Neutrophil (primary cell): ENCODE measurements around the gene PIKFYVE.

Source experiments
- H3K27ac ChIP-seq: fragments of 200-600 bp; sonication (generic); 2 replicates; pipeline ENCODE4 v1.5.1; 2016; ENCODE audit warnings: mild to moderate bottlenecking, moderate library complexity
- H3K27me3 ChIP-seq: fragments of 200-600 bp; sonication (generic); 2 replicates; pipeline ENCODE4 v1.6.0; 2016; ENCODE audit warnings: mild to moderate bottlenecking
- H3K36me3 ChIP-seq: fragments of 200-600 bp; sonication (generic); 2 replicates; pipeline ENCODE4 v1.5.1; 2017
- H3K4me1 ChIP-seq, 2 experiments: fragments of 200-600 bp in 1 of 2; sonication (generic) in 1 of 2; 1 replicate in 1 of 2; 2 replicates in 1 of 2; pipeline versions ENCODE4 v1.5.1 to v1.6.1; 2013 to 2016; ENCODE audit warnings: low read depth in 1 of 2, low read length in 1 of 2, mild to moderate bottlenecking in 1 of 2, moderate library complexity in 1 of 2; ENCODE audit not compliant: control insufficient read depth in 1 of 2, insufficient read depth in 1 of 2
- H3K4me3 ChIP-seq, 2 experiments: fragments of 200-600 bp in 1 of 2; sonication (generic) in 1 of 2; 1 replicate in 1 of 2; 2 replicates in 1 of 2; pipeline ENCODE4 v1.5.1; 2013 to 2016; ENCODE audit warnings: low read depth in 1 of 2, low read length in 1 of 2, mild to moderate bottlenecking in 1 of 2, moderate library complexity in 1 of 2
- H3K9me3 ChIP-seq: fragments of 200-600 bp; sonication (generic); 2 replicates; pipeline ENCODE4 v1.5.1; 2016
- TF ChIP-seq, protein P1 (sequence below): fragments of 200-600 bp; sonication (generic); IDR thresholded peaks from 2 replicates; pipeline ENCODE4 v1.5.1; 2016; ENCODE audit warnings: antibody characterized with exemption

The PIKFYVE gene

DNA sequence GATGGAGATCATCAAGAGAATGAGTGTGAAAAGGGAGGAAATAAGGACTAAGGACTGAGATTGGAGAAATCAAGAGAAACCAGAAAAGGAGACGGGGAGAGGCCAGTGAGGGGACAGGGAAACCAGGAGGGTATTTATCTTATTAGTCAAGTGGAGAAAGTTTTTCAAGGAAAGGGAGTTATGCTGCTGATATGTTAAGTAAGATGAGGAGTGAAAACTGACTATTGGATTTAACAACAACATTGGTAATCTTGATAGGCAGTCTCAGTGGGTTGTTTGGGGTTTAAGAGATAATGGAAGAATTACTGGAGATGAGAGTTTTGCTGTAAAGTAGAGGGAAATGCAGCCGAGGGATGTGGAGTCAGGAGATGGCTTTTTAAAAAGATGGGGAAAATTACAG lies 30.6 kb downstream of the PIKFYVE start:
- Histone ChIP-seq H3K27me3 (no peaks in the 10 kb centered on the region), H3K4me3 (no peak overlapping the region), H3K27ac (no peak overlapping the region), H3K9me3 (no peaks in the 10 kb centered on the region), H3K4me1 (peaks cover 10 to 16% of the 10 kb centered on the region in 2 experiments), H3K36me3 (peaks cover 44% of the 10 kb centered on the region)
- TF ChIP-seq, protein P1, sequence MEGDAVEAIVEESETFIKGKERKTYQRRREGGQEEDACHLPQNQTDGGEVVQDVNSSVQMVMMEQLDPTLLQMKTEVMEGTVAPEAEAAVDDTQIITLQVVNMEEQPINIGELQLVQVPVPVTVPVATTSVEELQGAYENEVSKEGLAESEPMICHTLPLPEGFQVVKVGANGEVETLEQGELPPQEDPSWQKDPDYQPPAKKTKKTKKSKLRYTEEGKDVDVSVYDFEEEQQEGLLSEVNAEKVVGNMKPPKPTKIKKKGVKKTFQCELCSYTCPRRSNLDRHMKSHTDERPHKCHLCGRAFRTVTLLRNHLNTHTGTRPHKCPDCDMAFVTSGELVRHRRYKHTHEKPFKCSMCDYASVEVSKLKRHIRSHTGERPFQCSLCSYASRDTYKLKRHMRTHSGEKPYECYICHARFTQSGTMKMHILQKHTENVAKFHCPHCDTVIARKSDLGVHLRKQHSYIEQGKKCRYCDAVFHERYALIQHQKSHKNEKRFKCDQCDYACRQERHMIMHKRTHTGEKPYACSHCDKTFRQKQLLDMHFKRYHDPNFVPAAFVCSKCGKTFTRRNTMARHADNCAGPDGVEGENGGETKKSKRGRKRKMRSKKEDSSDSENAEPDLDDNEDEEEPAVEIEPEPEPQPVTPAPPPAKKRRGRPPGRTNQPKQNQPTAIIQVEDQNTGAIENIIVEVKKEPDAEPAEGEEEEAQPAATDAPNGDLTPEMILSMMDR, result no peak

DNA sequence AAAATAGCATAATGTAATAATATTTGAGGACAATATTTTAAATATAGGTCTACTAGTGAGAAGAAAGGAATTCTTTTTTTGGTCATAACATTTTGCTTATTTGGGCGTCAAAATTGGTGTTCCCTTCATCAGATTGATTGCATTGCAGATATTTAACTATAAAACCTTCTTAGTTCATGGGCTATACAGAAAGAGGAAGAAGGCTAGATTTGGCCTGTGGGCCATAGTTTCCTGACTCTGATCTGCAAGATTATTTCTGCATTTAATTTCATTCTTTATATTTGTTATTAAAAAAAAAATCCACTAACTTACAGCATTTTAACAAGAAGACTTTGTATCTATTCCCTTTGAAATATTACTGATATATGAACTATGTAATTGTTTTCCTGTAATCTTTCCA lies 31.9 kb downstream of the PIKFYVE start:
- Histone ChIP-seq H3K36me3 (peaks cover 57% of the 10 kb centered on the region), H3K27ac (no peak overlapping the region), H3K9me3 (no peaks in the 10 kb centered on the region), H3K27me3 (no peaks in the 10 kb centered on the region), H3K4me3 (no peak overlapping the region), H3K4me1 (peaks cover 10 to 16% of the 10 kb centered on the region in 2 experiments)
- TF ChIP-seq, protein P1, result no peak

DNA sequence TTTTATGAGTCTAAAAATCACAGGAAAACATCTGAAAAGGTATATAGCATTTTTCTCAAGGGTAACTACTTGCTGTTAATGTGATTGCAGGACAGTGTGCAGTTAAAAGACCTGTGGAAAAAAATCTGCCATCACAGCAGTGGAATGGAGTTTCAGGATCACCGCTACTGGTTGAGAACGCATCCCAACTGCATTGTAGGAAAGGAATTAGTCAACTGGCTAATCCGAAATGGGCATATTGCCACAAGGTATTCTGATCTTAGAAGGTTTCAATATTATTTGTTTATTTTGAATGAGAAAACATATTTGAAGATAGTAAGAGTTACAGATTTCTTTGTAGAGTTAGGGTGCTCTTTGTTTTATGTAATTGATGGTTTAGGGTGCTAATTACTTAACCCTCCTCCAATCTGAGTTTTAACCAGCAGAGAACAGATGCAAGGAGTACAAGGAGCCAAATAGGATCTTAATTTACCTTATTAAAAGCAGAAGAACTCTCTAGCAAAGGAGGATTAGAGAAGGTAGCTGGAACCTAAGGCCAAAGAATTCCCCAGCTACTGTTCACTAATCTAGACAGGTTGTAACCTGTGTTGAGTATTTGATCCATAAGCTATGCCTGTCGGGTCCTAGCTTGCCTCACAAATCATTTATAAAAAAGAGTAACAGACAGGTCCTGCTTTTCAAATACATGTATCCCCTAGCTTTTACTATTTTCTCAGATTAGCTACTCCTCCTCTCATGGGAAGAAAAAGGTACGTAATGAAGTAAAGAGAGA lies 35.0 kb downstream of the PIKFYVE start:
- no peak overlapping the region for H3K27ac ChIP-seq
- TF ChIP-seq, protein P1, result no peak
- no peaks in the 10 kb centered on the region for H3K27me3 ChIP-seq
- no peaks in the 10 kb centered on the region for H3K9me3 ChIP-seq
- H3K4me3 ChIP-seq, result no peak overlapping the region
- peaks cover 0 to 3% of the 10 kb centered on the region in 2 experiments for H3K4me1 ChIP-seq
- peaks cover 78% of the 10 kb centered on the region for H3K36me3 ChIP-seq

DNA sequence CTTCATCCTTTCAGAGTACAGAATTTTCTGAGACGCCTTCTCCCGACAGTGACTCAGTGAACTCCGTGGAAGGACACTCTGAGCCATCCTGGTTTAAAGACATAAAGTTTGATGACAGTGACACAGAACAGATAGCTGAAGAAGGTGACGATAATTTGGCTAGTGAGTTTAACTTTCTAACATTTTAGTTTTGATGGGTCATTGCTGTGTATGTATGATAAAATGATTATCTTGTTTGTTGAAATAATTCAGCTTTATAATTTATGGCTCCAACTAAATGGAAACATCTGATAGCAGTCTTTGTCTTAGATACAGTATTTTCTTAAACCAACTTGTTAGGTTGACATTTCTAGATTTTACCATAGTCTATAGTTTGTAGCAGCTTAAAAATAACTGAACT lies 38.1 kb downstream of the PIKFYVE start:
- H3K27ac ChIP-seq, result no peak overlapping the region
- peaks cover 79% of the 10 kb centered on the region for H3K36me3 ChIP-seq
- no peaks in the 10 kb centered on the region for H3K4me1 ChIP-seq
- H3K9me3 ChIP-seq, result no peaks in the 10 kb centered on the region
- H3K4me3 ChIP-seq, result no peak overlapping the region
- H3K27me3 ChIP-seq, result no peaks in the 10 kb centered on the region
- TF ChIP-seq, protein P1, result no peak

DNA sequence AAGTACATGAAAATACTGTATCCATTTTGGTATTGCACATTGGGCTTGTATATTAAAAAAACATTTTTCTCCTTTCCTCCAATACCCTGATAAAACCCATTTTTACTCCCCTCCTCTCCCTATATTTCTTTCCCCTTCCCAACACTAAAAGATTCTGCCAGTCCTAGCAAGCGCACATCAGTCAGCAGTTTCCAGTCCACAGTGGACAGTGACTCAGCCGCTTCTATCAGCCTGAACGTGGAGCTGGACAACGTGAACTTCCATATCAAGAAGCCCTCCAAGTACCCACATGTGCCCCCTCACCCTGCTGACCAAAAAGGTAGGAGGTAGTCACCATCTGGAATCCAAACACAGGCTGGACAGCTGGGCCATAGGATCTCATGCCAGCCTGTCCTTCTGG lies 38.6 kb downstream of the PIKFYVE start:
- H3K4me1 ChIP-seq, result no peaks in the 10 kb centered on the region
- H3K9me3 ChIP-seq, result no peaks in the 10 kb centered on the region
- no peaks in the 10 kb centered on the region for H3K27me3 ChIP-seq
- no peak overlapping the region for H3K4me3 ChIP-seq
- H3K27ac ChIP-seq, result no peak overlapping the region
- TF ChIP-seq, protein P1, result no peak
- H3K36me3 ChIP-seq, result peaks cover 79% of the 10 kb centered on the region
